Esophagus squamous epithelium (tissue), 5 donors: ENCODE measurements around the gene AGRP. TPM values are rescaled to one million over a fixed set of nuclear protein-coding genes. Genes with fewer than 3 reads are reported as not detected.

ENCODE experiments used
- DNase-seq: peaks from one replicate; lab custom pipeline; 2025; lab: John Stamatoyannopoulos, UW
- H3K27ac ChIP-seq, 4 donors: fragments of 200-600 bp; sonication (generic); one replicate each; pipeline ENCODE4 v1.5.1; 2016 to 2019; ENCODE audit warnings: mild to moderate bottlenecking in 1 of 4
- H3K27me3 ChIP-seq, 4 donors: fragments of 200-600 bp; sonication (generic); 1 replicate in 3 of 4; 2 replicates in 1 of 4; pipeline versions ENCODE4 v1.5.1 to v1.6.0; 2017 to 2021; ENCODE audit warnings: antibody characterized with exemption in 1 of 4
- H3K36me3 ChIP-seq, 3 donors: fragments of 200-600 bp; sonication (generic); one replicate each; pipeline ENCODE4 v1.5.1; 2016 to 2019
- H3K4me1 ChIP-seq, 3 donors: fragments of 200-600 bp; sonication (generic); one replicate each; pipeline ENCODE4 v1.5.1; 2017 to 2019
- H3K4me3 ChIP-seq, 4 donors: fragments of 200-600 bp; sonication (generic); 1 replicate in 3 of 4; 2 replicates in 1 of 4; pipeline ENCODE4 v1.5.1; 2016 to 2019; ENCODE audit warnings: mild to moderate bottlenecking in 2 of 4, moderate library complexity in 1 of 4
- H3K9me3 ChIP-seq, 3 donors: fragments of 200-600 bp; sonication (generic); one replicate each; pipeline ENCODE4 v1.5.1; 2016 to 2019
- CTCF ChIP-seq, 6 experiments: fragments of 450-650 bp in 4 of 6; fragments of 200-600 bp in 2 of 6; sonication (generic) in 2 of 6; IDR thresholded peaks; one replicate each; pipeline ENCODE4 v1.5.1; 2016 to 2019; ENCODE audit warnings: antibody characterized with exemption in 6 of 6, mild to moderate bottlenecking in 4 of 6, moderate library complexity in 4 of 6
- POLR2A ChIP-seq, 4 donors: fragments of 450-650 bp; IDR thresholded peaks; one replicate each; pipeline ENCODE4 v1.6.1; 2017; ENCODE audit warnings: antibody characterized with exemption in 4 of 4, mild to moderate bottlenecking in 4 of 4, moderate library complexity in 3 of 4
- WGBS, 2 donors: methylation state at CpG; one replicate each; pipeline ENCODE4 v1.1.5; 2018; 5-methylcytosine and 5-hydroxymethylcytosine counted together
- intact Hi-C: fragments of 100-400 bp; cut with DNase I; formaldehyde crosslinking; loops from one replicate; pipeline ENCODE4 v1.15.0; 2022
- total RNA-seq, 4 donors: library from RNA; depleted of rRNA; stranded (reverse); fragments of >200 nt; gene quantifications; one replicate each; pipeline ENCODE4 v1.1.0, GENCODE V29; 2016
- donor health status: DM: yes; HTN: yes; CAD: no.

Gene AGRP
- total RNA-seq, 4 donors from 2014 or later: not detected

GRCh38 chr16:67468731-67469130 is 14.6 kb downstream of the AGRP start:
- DNase-seq: no peak
- TF ChIP-seq POLR2A (IDR thresholded peaks at IDR 0.05) (no peak), CTCF (IDR thresholded peaks at IDR 0.05) (no peak)
- Histone ChIP-seq H3K4me1 (peaks cover 9 to 60% (median 20%) of the 10 kb centered on the region in 3 donors), H3K27ac (peak overlapping the region; percentile 23 to 59 (median 35)), H3K27me3 (no peaks in the 10 kb centered on the region), H3K4me3 (no peak overlapping the region), H3K9me3 (no peaks in the 10 kb centered on the region), H3K36me3 (no peaks in the 10 kb centered on the region)
- 58 to 59% methylated on average over 3 to 4 of the region's 5 CpGs for WGBS, 2 donors
- intact Hi-C loops: no loop called here

- no peak overlapping the region for H3K27ac ChIP-seq
- peaks cover 29 to 81% (median 37%) of the 10 kb centered on the region in 3 donors for H3K4me1 ChIP-seq
- DNase-seq: no peak
- 66 to 78% methylated on average over 6 of the region's 6 CpGs for WGBS, 2 donors
- intact Hi-C loops: no loop called here
- no peak for TF ChIP-seq CTCF (IDR thresholded peaks at IDR 0.05)
- no peak for TF ChIP-seq POLR2A (IDR thresholded peaks at IDR 0.05)
- H3K9me3 ChIP-seq: no peaks in the 10 kb centered on the region
- no peak overlapping the region for H3K4me3 ChIP-seq
- no peaks in the 10 kb centered on the region for H3K36me3 ChIP-seq
- H3K27me3 ChIP-seq: no peaks in the 10 kb centered on the region
These were observed 16.8 kb downstream of the AGRP start for GRCh38 chr16:67466581-67466980.

GRCh38 chr16:67464565-67464964 is 18.8 kb downstream of the AGRP start:
- H3K27me3 ChIP-seq: no peaks in the 10 kb centered on the region
- WGBS, 2 donors: 52 to 93% methylated on average over 2 of the region's 2 CpGs
- DNase-seq: no peak
- H3K4me3 ChIP-seq: no peak overlapping the region
- intact Hi-C loops: loop anchor here (5.0 kb wide), 1 partner anchor 42 kb away; no protein-coding TSS in a partner anchor
- TF ChIP-seq CTCF (IDR thresholded peaks at IDR 0.05) (no peak), POLR2A (IDR thresholded peaks at IDR 0.05) (no peak)
- no peaks in the 10 kb centered on the region for H3K36me3 ChIP-seq
- H3K27ac ChIP-seq: no peak overlapping the region
- no peaks in the 10 kb centered on the region for H3K9me3 ChIP-seq
- H3K4me1 ChIP-seq: peaks cover 43 to 83% (median 53%) of the 10 kb centered on the region in 3 donors

- DNase-seq: no peak
- intact Hi-C loops: loop anchor here (5.0 kb wide), 1 partner anchor 41 kb away; no protein-coding TSS in a partner anchor
- H3K36me3 ChIP-seq: no peaks in the 10 kb centered on the region
- TF ChIP-seq POLR2A (IDR thresholded peaks at IDR 0.05) (no peak), CTCF (IDR thresholded peaks at IDR 0.05) (no peak)
- no peaks in the 10 kb centered on the region for H3K27me3 ChIP-seq
- peak overlapping the region in 1 of 4 donors; percentile 88 for H3K27ac ChIP-seq
- WGBS, 2 donors: 92% methylated on average over 3 of the region's 4 CpGs; no CpG with 5 or more reads in 1 of the 2 donors
- H3K9me3 ChIP-seq: no peaks in the 10 kb centered on the region
- peaks cover 50 to 83% (median 55%) of the 10 kb centered on the region in 3 donors for H3K4me1 ChIP-seq
- H3K4me3 ChIP-seq: no peak overlapping the region
These were observed 19.7 kb downstream of the AGRP start for GRCh38 chr16:67463691-67464090.

GRCh38 chr16:67463059-67463458 is 20.3 kb downstream of the AGRP start:
- H3K4me1 ChIP-seq: peaks cover 56 to 83% (median 58%) of the 10 kb centered on the region in 3 donors
- peak overlapping the region; percentile 40 to 88 (median 80) for H3K27ac ChIP-seq
- H3K36me3 ChIP-seq: no peaks in the 10 kb centered on the region
- no peak for DNase-seq
- H3K4me3 ChIP-seq: no peak overlapping the region
- no peaks in the 10 kb centered on the region for H3K9me3 ChIP-seq
- intact Hi-C loops: loop anchor here (5.0 kb wide), 1 partner anchor 41 kb away; no protein-coding TSS in a partner anchor
- H3K27me3 ChIP-seq: no peaks in the 10 kb centered on the region
- TF ChIP-seq POLR2A (IDR thresholded peaks at IDR 0.05) (no peak), CTCF (IDR thresholded peaks at IDR 0.05) (no peak)
- WGBS, 2 donors: 63 to 88% methylated on average over 1 to 3 of the region's 5 CpGs
